HG03571 (cell line): Measurements from ENCODE around the gene CDH4.

Source experiments
- ATAC-seq: cut with Tn5 transposase; IDR thresholded peaks from one replicate; pipeline ENCODE4 v1.9.1; 2021; ENCODE audit not compliant: unreplicated experiment

CDH4 gene

GRCh38 chr20:61354901-61355495, 102.9 kb downstream of the CDH4 start:
- ATAC-seq: no peak

DNA sequence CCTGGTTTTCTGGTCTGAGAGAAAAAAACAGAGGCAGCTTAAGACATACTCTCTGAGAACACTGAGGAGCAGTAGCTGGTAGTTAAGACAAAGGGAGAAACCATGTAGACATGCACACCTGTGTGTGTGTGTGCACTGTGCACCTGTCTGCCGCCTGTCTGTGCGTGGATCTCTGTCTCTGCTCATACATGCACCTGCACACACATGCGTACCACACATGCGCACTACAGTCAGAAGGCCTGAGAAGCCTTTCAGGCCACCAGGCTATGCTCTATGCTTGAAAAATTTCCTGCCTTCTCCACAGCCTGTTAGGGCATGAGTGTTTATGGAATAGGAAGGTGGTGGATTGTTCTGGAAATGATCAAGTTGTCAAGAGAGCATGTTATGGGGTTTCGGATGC, 103.5 kb downstream of the CDH4 start:
- ATAC-seq: no peak

DNA sequence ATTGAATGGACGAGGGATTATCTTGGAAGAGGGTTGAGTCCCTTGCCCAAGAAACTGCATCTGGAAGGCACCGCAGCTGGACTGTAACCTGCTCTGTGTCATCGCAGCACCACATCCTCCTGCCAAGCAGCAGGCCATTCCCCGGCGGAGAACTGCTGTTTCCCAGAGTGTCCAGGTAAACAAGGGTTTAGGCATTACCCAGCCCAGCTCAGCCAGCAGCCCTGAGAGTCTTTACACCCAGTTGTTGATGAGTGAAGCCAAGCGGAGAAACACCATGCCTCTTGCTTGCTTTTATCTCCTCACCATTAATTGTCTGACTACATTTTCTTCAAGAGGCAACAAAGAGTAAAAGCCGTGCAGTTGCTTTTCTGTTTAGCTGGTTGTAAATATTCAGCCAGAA, 104.1 kb downstream of the CDH4 start:
- ATAC-seq: no peak

GRCh38 chr20:61357119-61357518, 105.1 kb downstream of the CDH4 start:
- ATAC-seq: no peak

- no peak for ATAC-seq
These were observed 107.2 kb downstream of the CDH4 start for GRCh38 chr20:61359254-61359653.

GRCh38 chr20:61360296-61360695, 108.2 kb downstream of the CDH4 start:
- no peak for ATAC-seq

GRCh38 chr20:61360940-61361339, 108.9 kb downstream of the CDH4 start:
- no peak for ATAC-seq

- ATAC-seq: no peak
These were observed 109.4 kb downstream of the CDH4 start for GRCh38 chr20:61361501-61361900.

- ATAC-seq: no peak
These were observed 112.1 kb downstream of the CDH4 start for GRCh38 chr20:61364147-61364546.

GRCh38 chr20:61366914-61367313, 114.9 kb downstream of the CDH4 start:
- ATAC-seq: no peak

DNA sequence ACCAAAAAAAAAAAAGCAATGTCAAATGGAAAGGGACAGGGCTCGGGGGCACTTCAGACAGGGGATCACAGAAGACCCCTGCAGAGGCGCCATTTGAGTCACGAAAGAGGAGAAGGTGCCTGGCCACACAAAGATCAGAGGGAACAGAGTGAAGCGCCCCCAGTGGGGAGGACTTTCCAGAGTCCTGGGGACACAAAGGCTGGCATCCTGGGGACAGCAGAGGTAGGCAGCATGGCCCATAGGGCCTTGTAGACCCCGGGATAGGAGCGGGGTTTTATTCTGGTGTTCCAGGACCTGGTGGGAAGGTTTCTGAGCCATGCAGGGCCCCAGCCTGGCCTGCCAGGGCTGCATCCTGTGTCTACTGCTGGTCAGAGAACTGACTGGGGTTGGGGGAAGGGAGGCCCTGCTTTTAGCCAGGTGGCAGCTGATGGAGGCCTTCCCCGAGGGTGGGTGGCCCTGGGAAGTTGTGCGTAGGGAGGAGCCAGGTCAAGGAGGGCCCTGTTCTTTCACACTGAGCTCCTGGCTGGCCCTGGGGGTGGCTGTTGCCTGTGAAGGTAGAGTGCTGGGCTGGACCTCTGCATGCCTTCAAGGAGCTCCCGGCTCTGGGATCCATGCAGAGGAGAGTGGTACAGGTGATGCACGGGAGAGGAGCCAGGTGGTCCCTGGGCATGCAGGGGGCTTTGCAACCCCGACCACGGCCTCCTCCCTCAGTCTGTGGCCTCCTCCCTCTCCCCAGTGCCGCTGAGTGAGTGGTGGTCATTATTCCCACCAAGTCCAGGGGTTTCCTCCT, 117.9 kb downstream of the CDH4 start:
- no peak for ATAC-seq

DNA sequence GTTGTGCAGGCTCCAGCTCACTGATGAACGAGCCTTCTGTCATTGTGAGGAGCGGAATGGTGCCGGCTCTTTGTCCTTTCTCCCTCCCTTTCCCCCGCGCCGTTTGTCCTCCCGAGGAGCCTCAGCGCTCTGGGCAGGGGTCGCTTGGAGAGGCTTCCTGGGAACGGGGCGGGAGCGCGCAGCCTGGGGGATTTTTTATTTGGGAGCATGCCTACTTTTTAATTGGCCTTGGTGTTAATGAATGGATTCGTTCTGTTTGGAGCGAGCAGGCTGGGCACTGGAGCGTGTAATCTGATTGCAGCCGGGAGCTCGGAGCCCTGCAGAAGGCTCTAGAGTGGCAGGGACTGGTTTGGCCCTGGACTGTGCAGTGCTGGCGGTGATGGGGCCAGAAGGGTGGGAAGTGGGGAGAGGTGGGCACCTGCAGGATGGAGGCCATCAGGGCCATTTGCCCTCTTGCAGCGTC, 118.8 kb downstream of the CDH4 start:
- no peak for ATAC-seq

- ATAC-seq: no peak
These were observed 119.6 kb downstream of the CDH4 start for GRCh38 chr20:61371501-61372136.

DNA sequence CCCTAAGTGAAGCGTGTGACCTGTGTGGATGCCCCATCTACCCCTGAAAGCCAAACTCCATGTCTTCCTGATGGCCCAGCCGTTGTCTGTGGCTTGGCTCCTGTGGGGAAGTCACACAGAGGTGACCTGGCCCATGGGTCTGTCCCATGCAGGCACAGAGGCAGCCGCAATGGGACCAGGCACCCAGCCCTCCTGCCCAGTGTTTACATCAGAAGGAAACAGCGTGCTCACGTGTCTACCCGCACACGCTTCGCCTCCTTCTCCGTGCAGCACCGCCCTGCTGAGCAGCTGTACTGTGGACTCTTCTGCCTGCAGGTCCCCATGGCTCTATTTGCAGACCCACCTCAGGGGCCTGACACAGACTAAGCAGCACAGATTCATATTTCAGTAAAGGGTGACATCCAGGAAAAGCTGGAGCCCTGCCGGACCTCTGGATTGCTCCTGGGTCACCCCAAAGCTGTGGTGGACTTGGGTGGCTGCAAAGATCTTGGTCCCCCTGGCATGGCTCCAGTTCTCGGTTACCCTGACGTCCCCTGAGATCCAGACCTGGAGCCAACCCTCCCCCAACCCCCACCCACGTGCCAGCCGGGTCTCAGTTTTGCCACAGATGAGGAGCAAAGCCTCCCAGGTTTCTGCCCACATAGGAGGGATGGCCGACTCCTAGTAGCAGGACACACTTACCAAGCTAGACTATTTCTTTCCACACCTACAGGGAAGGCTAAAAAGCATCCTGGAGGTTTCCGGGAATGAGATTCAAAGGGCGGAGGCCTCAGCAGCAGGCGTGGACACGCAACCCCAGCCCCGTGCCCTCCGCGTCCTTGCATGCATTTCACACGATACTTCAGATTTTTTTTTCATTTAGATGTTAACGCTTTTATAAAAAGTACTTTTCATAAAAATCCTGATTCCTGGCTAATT, 120.3 kb downstream of the CDH4 start:
- no peak for ATAC-seq

DNA sequence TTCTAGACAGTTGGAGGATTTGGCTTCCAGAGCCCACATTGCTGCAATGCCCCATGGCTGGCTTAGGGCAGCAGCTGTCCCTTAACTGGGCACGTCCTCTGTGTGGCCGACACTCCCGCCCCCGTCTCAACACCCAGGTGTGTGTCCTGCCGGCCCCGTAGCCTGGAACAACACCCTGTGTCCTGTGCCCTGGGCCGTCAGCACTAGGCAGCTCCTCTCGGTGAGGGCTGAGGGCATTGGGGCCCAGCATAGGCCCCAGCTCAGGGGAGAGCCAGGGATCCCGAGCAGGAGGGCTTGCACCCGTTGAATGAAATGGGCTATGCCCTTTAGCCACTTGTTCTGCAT, 121.0 kb downstream of the CDH4 start:
- ATAC-seq: no peak

DNA sequence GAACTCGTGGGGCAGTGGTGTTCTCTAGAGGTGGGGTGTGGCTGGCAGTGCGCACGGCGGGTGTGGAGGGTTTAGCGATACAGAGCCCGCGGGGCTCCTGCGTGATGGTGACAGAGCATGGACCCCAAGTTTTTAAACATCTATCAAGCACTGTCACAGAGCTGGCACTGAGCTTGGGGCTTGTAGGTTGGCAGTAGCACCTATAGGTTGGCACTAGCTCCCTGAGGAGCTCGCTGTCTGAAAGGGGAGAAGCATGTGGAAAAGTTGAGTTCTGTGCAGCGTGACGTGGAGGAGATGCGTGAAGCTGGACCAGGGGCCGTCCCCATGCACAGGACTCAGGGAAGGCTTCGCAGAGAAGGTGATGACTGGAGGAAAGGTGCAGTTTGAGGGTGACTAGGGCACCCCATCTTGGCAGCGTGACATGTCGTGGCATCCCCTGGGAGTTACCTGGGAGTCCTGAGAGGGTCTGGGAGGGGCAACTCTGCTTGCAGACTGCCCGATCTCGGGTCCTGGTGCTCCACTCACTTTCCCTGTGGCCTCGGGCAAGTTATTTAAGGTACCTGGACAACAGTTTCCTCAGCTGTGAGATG, 122.0 kb downstream of the CDH4 start:
- no peak for ATAC-seq

DNA sequence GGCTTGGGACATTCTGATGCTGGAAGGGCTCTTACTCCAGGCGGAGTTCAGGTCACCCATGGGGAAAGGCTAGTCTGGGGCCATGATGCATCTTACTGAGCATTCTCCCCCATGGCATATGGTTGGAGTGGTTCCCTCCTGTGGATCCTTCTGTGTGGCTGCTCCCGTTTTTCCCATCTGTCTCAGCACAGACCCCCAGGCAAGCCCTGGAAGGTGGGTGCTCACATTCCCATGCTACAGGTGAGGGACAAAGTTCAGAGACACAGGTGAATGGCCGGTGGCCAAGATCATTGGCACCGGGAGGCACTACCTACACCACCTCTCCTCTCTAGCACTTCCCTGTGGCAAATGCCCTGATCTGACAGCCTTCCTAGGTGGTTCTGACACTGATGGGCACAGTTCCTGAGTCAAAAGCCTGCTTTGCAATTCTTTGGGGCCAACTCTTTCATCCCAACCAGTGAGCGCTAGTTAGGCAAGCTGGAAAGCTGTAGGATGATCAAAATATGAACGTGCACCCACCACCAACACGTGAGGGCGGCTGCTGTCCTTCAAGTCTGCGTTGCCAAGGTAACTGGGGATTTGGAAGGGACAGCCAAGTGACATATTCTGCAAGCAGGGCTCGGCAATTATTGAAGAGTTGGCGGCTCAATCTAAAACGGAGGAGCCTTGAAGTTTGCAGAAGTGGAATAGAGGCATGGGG, 124.6 kb downstream of the CDH4 start:
- no peak for ATAC-seq

- no peak for ATAC-seq
These were observed 126.8 kb downstream of the CDH4 start for GRCh38 chr20:61378694-61379355.

GRCh38 chr20:61379898-61380544, 128.0 kb downstream of the CDH4 start:
- no peak for ATAC-seq
